SK-N-SH (cell line): ENCODE measurements around the gene POLDIP3. TPM values are rescaled to one million over a fixed set of nuclear protein-coding genes. Genes with fewer than 3 reads are reported as not detected.

ENCODE experiments used
- CTCF ChIA-PET: fragments of 300-600, 350-600 bp; formaldehyde crosslinking; extraction: SDS; loops from one replicate; lab custom pipeline; 2021; lab: Yijun Ruan, JAX
- POLR2A ChIA-PET: fragments of 350-600 bp; sonication (Branson Sonifier 250); formaldehyde crosslinking; extraction: SDS; loops from one replicate; lab custom pipeline; 2020; ENCODE audit warnings: antibody characterized with exemption, inconsistent platforms; lab: Yijun Ruan, JAX
- DNase-seq: peaks from one replicate; pipeline ENCODE4 v3.0.0; 2012
- H2AFZ ChIP-seq: fragments of 200-600 bp; sonication (generic); 2 replicates; pipeline ENCODE4 v1.8.1; 2016; ENCODE audit warnings: antibody characterized with exemption, mild to moderate bottlenecking, low read depth
- H3F3A ChIP-seq: fragments of 200-600 bp; sonication (generic); replicated peaks from 2 replicates; pipeline ENCODE3; 2016; ENCODE audit warnings: antibody characterized with exemption, mild to moderate bottlenecking; ENCODE audit not compliant: insufficient read depth
- H3K27ac ChIP-seq, 2 experiments: fragments of 200-500 bp in 1 of 2; fragments of 200-600 bp in 1 of 2; sonication (Bioruptor generic) in 1 of 2; sonication (generic), shearing (Covaris generic) in 1 of 2; 2 replicates each; pipeline versions ENCODE4 v1.5.1 to v1.6.1; 2014 to 2016; ENCODE audit warnings: low read depth in 2 of 2, inconsistent platforms in 1 of 2, low read length in 1 of 2, mild to moderate bottlenecking in 1 of 2, mixed read lengths in 1 of 2
- H3K27me3 ChIP-seq: fragments of 200-600 bp; sonication (generic), shearing (Covaris generic); 2 replicates; pipeline ENCODE4 v1.6.1; 2016; ENCODE audit warnings: mixed run types; ENCODE audit not compliant: insufficient read depth
- H3K36me3 ChIP-seq, 2 experiments: fragments of 200-500 bp in 1 of 2; fragments of 200-600 bp in 1 of 2; sonication (Bioruptor generic) in 1 of 2; sonication (generic) in 1 of 2; replicated peaks in 1 of 2; 2 replicates each; pipeline versions ENCODE3 to v1.5.1; 2014 to 2016; ENCODE audit warnings: low read length in 1 of 2, mild to moderate bottlenecking in 1 of 2; ENCODE audit not compliant: insufficient read depth in 2 of 2, control insufficient read depth in 1 of 2
- H3K4me1 ChIP-seq, 2 experiments: fragments of 200-500 bp in 1 of 2; fragments of 200-600 bp in 1 of 2; sonication (Bioruptor generic) in 1 of 2; sonication (generic), shearing (Covaris generic) in 1 of 2; 2 replicates each; pipeline versions ENCODE4 v1.5.1 to v1.6.1; 2014 to 2016; ENCODE audit warnings: low read depth in 1 of 2, low read length in 1 of 2, mixed run types in 1 of 2; ENCODE audit not compliant: insufficient read depth in 2 of 2, control insufficient read depth in 1 of 2
- H3K4me2 ChIP-seq: fragments of 200-600 bp; sonication (generic), shearing (Covaris generic); 2 replicates; pipeline ENCODE4 v1.6.1; 2017; ENCODE audit warnings: mixed run types
- H3K4me3 ChIP-seq, 2 experiments: fragments of 200-500 bp in 1 of 2; fragments of 200-600 bp in 1 of 2; sonication (Bioruptor generic) in 1 of 2; sonication (generic), shearing (Covaris generic) in 1 of 2; 2 replicates each; pipeline versions ENCODE4 v1.5.1 to v1.8.1; 2014 to 2016; ENCODE audit warnings: low read depth in 2 of 2, inconsistent platforms in 1 of 2, low read length in 1 of 2, mild to moderate bottlenecking in 1 of 2, mixed read lengths in 1 of 2, moderate library complexity in 1 of 2
- H3K79me2 ChIP-seq: fragments of 200-600 bp; sonication (generic); 2 replicates; pipeline ENCODE4 v1.8.1; 2017; ENCODE audit warnings: mild to moderate bottlenecking; ENCODE audit not compliant: insufficient read depth
- H3K9ac ChIP-seq: fragments of 200-600 bp; sonication (generic); 2 replicates; pipeline ENCODE4 v1.6.1; 2017; ENCODE audit warnings: mixed run types
- H3K9me2 ChIP-seq: fragments of 200-600 bp; sonication (generic); 2 replicates; pipeline ENCODE4 v1.6.1; 2017; ENCODE audit warnings: mixed run types
- H3K9me3 ChIP-seq: fragments of 200-600 bp; sonication (generic); 2 replicates; pipeline ENCODE4 v1.6.1; 2017; ENCODE audit warnings: mixed run types, mild to moderate bottlenecking, moderate library complexity
- H4K20me1 ChIP-seq: fragments of 200-600 bp; sonication (generic); 2 replicates; pipeline ENCODE4 v1.6.1; 2017; ENCODE audit warnings: mild to moderate bottlenecking, mixed run types; ENCODE audit not compliant: insufficient read depth
- CHD2 ChIP-seq: fragments of 150-350 bp; IDR thresholded peaks from 2 replicates; pipeline ENCODE4 v1.6.1; 2018; ENCODE audit warnings: low read length; ENCODE audit not compliant: partially characterized antibody
- FOSL2 ChIP-seq: IDR thresholded peaks from 2 replicates; pipeline ENCODE4 v1.4.0; 2012; ENCODE audit warnings: low read depth, mild to moderate bottlenecking, moderate library complexity, borderline replicate concordance
- FOXM1 ChIP-seq: IDR thresholded peaks from 2 replicates; pipeline ENCODE4 v1.4.0; 2012; ENCODE audit warnings: low read depth, mild to moderate bottlenecking
- GABPA ChIP-seq: IDR thresholded peaks from 2 replicates; pipeline ENCODE4 v1.4.0; 2012; ENCODE audit warnings: low read depth, mild to moderate bottlenecking
- GATA2 ChIP-seq: sonication (generic); formaldehyde crosslinking; IDR thresholded peaks from 2 replicates; pipeline ENCODE4 v1.5.0; 2020; ENCODE audit warnings: mild to moderate bottlenecking, missing genetic modification reagents
- JUND ChIP-seq: IDR thresholded peaks from 2 replicates; pipeline ENCODE4 v1.4.0; 2012
- MEF2A ChIP-seq: IDR thresholded peaks from 2 replicates; pipeline ENCODE4 v1.4.0; 2012; ENCODE audit warnings: low read depth, borderline replicate concordance
- POLR2AphosphoS5 ChIP-seq: IDR thresholded peaks from 2 replicates; pipeline ENCODE4 v1.6.1; 2012; ENCODE audit warnings: low read depth, low read length
- RAD21 ChIP-seq: IDR thresholded peaks from 2 replicates; pipeline ENCODE4 v1.6.1; 2012; ENCODE audit warnings: mild to moderate bottlenecking, low read length
- RXRA ChIP-seq: IDR thresholded peaks from 2 replicates; pipeline ENCODE4 v1.4.0; 2012; ENCODE audit warnings: low read depth, mild to moderate bottlenecking, borderline replicate concordance
- SIN3A ChIP-seq: IDR thresholded peaks from 2 replicates; pipeline ENCODE4 v1.6.1; 2012; ENCODE audit warnings: low read depth, mild to moderate bottlenecking, low read length, moderate library complexity, borderline replicate concordance
- TAF1 ChIP-seq: IDR thresholded peaks from 2 replicates; pipeline ENCODE4 v1.6.1; 2012; ENCODE audit warnings: low read depth, mild to moderate bottlenecking, low read length, moderate library complexity, borderline replicate concordance
- TEAD4 ChIP-seq: IDR thresholded peaks from 2 replicates; pipeline ENCODE4 v1.4.0; 2012; ENCODE audit warnings: mild to moderate bottlenecking, borderline replicate concordance; ENCODE audit not compliant: insufficient read depth
- YY1 ChIP-seq: IDR thresholded peaks from 2 replicates; pipeline ENCODE4 v1.4.0; 2012; ENCODE audit warnings: low read depth, mild to moderate bottlenecking
- WGBS: methylation state at CpG from one replicate; pipeline ENCODE4 v1.1.6; 2017; ENCODE audit warnings: low lambda C conversion rate; 5-methylcytosine and 5-hydroxymethylcytosine counted together
- polyA plus RNA-seq, 3 experiments: library from polyadenylated mRNA; depleted of rRNA; stranded (reverse); fragments of >200 nt; gene quantifications; 2 replicates each; pipeline ENCODE4 v1.2.3, GENCODE V29; 2012
- TF ChIP-seq, protein P1 (sequence below): IDR thresholded peaks from 2 replicates; pipeline ENCODE4 v1.4.0; 2012; ENCODE audit warnings: low read depth, borderline replicate concordance

Gene POLDIP3
- polyA plus RNA-seq, 1 of the 3 experiments (the other 2 are of a cell fraction) = 18.8 TPM

DNA sequence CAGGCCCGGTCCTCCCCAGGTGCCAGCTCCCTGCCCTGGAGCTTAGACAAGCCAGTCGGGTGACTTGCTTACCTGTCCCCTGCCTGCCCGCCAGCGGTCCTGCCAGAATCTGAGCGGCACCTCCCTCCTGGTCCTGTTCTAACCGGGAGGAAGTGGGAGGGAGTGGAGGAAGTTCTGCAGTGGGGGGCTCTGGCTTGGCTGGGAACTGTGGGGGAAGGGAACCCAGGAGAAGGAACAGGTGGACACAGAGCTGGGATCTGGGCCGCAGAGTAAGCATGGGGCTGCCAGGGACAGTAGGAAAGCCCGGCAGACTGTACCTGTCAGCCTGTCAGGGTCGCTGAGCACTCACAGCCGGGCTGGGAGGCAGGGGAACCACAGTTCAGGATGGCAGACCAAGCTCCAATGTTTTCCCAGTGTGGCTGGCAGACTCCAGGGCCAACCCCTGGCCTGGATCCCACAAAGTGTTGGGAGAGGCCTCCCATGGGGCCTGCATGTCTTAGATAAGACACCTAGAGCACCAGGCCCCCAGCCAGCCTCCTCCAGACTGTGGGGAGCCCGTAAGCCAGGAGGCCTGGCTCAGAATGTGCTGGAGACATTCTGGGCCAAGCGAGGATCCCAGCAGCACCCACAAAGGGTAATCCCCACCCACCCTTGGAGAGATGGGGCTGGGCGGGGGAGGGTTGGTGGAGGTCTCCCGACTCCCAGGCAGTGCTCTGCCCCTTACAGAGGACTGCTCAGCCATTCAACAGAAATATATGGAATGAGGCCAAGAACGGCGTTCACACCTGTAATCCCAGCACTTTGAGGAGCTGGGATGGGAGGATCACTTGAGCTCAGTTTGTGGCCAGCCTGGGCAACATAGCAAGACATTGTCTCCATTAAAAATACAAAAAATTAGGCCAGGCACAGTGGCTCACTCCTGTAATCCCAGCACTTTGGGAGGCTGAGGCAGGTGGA lies 32.2 kb upstream of the POLDIP3 start:
- Histone ChIP-seq H3F3A (no peaks in the 10 kb centered on the region), H3K4me2 (0 out of 2 replicates have a peak overlapping the region, but pooled peaks have one; percentile 19), H3K9me3 (no peaks in the 10 kb centered on the region), H3K27ac (no peak overlapping the region; a peak in 1 of 4 replicates), H3K27me3 (no peaks in the 10 kb centered on the region), H3K36me3 (no peaks in the 10 kb centered on the region), H3K9me2 (no peaks in the 10 kb centered on the region), H3K79me2 (peaks cover 69% of the 10 kb centered on the region), H4K20me1 (peaks cover 6% of the 10 kb centered on the region; the same call in 1 of the 2 replicates), H2AFZ (no peak overlapping the region), H3K4me3 (no peak overlapping the region), H3K4me1 (peaks cover 0 to 6% of the 10 kb centered on the region in 2 experiments; a peak in 1 of 4 replicates), H3K9ac (no peak overlapping the region)
- POLR2A ChIA-PET = interaction anchor here (1.1 kb wide), 1 partner anchor 32 kb away, joined by 5 read pairs; the partner anchor contains the start of gene POLDIP3
- 94% methylated on average over 6 of the region's 16 CpGs for WGBS
- TF ChIP-seq TEAD4 = no peak
- no peak for TF ChIP-seq GATA2 (CRISPR knock-in tag)
- no peak for TF ChIP-seq GABPA
- no peak for TF ChIP-seq POLR2AphosphoS5
- no peak for TF ChIP-seq RXRA
- no peak for TF ChIP-seq TAF1
- TF ChIP-seq YY1 = no peak
- no peak for TF ChIP-seq FOSL2
- TF ChIP-seq, protein P1, sequence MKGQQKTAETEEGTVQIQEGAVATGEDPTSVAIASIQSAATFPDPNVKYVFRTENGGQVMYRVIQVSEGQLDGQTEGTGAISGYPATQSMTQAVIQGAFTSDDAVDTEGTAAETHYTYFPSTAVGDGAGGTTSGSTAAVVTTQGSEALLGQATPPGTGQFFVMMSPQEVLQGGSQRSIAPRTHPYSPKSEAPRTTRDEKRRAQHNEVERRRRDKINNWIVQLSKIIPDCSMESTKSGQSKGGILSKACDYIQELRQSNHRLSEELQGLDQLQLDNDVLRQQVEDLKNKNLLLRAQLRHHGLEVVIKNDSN = no peak
- no peak for TF ChIP-seq CHD2
- no peak for TF ChIP-seq FOXM1
- no peak for TF ChIP-seq JUND
- no peak for TF ChIP-seq RAD21
- TF ChIP-seq MEF2A = no peak
- CTCF ChIA-PET = interaction anchor here (1.6 kb wide), 1 partner anchor 26 kb away, joined by 5 read pairs; no protein-coding TSS in a partner anchor
- DNase-seq = no peak

DNA sequence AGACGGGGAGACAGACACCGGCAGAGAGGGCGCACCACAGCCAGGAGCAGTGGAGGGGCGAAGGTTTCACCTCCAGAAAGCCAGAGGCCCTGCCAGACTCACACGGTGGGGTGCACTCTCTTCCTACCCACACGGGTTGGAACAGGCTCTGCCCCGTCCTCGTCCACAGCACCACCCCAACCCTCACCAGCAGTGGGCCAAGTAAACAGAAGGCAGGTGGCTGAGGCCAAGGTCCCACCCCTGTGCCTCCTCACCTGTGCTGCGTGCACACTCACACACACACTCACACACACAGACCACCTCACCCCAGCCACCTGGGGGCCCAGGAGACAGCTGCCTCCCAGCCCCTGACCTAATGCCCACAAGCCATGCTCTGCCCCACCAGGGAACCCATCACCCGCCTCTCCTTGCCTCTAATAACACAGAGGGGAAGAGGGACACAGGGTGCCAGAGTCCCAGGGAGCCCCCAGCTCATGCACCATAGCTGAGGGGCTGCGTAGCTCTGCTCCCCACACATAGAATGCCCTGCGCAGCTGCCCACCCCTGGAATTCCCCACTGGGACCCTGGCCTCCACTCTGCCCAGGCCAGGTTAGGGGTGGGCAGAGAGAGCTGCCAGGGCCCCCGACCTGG lies 31.4 kb upstream of the POLDIP3 start:
- no peak overlapping the region; a peak in 1 of 4 replicates for H3K27ac ChIP-seq
- H3K79me2 ChIP-seq = peaks cover 76% of the 10 kb centered on the region
- no CpG with 5 or more reads among the region's 13 CpGs for WGBS
- H3K27me3 ChIP-seq = no peaks in the 10 kb centered on the region
- no peak overlapping the region for H3K4me2 ChIP-seq
- no peaks in the 10 kb centered on the region for H3F3A ChIP-seq
- H2AFZ ChIP-seq = no peak overlapping the region
- POLR2A ChIA-PET = no interaction called here
- no peaks in the 10 kb centered on the region for H3K9me3 ChIP-seq
- H4K20me1 ChIP-seq = peaks cover 6% of the 10 kb centered on the region; the same call in 1 of the 2 replicates
- no peaks in the 10 kb centered on the region for H3K9me2 ChIP-seq
- H3K36me3 ChIP-seq = no peaks in the 10 kb centered on the region
- H3K9ac ChIP-seq = no peak overlapping the region
- no peak for DNase-seq
- CTCF ChIA-PET = interaction anchor here (1.6 kb wide), 1 partner anchor 25 kb away, joined by 5 read pairs; no protein-coding TSS in a partner anchor
- no peak overlapping the region for H3K4me3 ChIP-seq
- TF ChIP-seq POLR2AphosphoS5 = no peak
- no peak for TF ChIP-seq SIN3A
- TF ChIP-seq, all 33 proteins: peak for 0
- peaks cover 0 to 6% of the 10 kb centered on the region in 2 experiments; a peak in 1 of 4 replicates for H3K4me1 ChIP-seq
